ENCODE data around the gene EIF1B. TPM values are rescaled to one million over a fixed set of nuclear protein-coding genes. Genes with fewer than 3 reads are reported as not detected.

Gene EIF1B
- total and polyA plus RNA-seq, 10 of the 15 experiments (the other 5 are each of a cell fraction or from before 2014, with no cell fraction given), result 15.4 to 75.6 (median 43.2) TPM

DNA sequence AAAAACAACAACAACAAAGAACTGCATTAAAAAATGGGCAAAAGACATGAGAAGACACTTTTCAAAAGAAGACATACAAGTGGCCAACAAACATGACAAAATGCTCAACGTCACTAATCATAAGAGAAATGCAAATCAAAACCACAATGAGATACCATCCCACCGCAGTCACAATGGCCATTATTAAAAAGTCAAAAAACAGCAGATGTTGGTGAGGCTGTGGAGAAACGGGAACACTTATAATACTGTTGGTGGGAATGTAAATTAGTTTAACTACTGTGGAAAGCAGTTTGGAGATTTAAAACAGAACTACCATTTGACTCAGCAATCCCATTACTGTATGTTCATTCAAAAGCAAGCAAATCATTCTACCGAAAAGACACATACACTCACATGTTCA lies 15.1 kb downstream of the EIF1B start (continued):
- peak; percentile 30; the same call in 1 of the 3 replicates for TF ChIP-seq POU2F2 (IDR thresholded peaks at IDR 0.05; ENCODE audit: borderline replicate concordance, low read depth, low read length)
- no peak for TF ChIP-seq ZNF274 (IDR thresholded peaks at IDR 0.05; ENCODE audit: insufficient read depth, insufficient read length)
- no peak for TF ChIP-seq ASH2L (IDR thresholded peaks at IDR 0.05; ENCODE audit: borderline replicate concordance, low read depth)
- TF ChIP-seq CREB1 (IDR thresholded peaks at IDR 0.05; ENCODE audit: low read depth), result peak; percentile 27; the same call in 1 of the 2 replicates
- TF ChIP-seq, protein P1, sequence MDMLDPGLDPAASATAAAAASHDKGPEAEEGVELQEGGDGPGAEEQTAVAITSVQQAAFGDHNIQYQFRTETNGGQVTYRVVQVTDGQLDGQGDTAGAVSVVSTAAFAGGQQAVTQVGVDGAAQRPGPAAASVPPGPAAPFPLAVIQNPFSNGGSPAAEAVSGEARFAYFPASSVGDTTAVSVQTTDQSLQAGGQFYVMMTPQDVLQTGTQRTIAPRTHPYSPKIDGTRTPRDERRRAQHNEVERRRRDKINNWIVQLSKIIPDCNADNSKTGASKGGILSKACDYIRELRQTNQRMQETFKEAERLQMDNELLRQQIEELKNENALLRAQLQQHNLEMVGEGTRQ (IDR thresholded peaks at IDR 0.05; ENCODE audit: borderline replicate concordance, low read depth, low read length), result no peak
- TF ChIP-seq SMC3 (IDR thresholded peaks at IDR 0.05; ENCODE audit: borderline replicate concordance, low read length), result no peak
- TF ChIP-seq KAT2A (conservative IDR thresholded peaks at IDR 0.05; ENCODE audit: control insufficient read depth, low read depth, low read length), result no peak
- TF ChIP-seq RBBP5 (conservative IDR thresholded peaks at IDR 0.05), result no peak
- TF ChIP-seq, protein P2, sequence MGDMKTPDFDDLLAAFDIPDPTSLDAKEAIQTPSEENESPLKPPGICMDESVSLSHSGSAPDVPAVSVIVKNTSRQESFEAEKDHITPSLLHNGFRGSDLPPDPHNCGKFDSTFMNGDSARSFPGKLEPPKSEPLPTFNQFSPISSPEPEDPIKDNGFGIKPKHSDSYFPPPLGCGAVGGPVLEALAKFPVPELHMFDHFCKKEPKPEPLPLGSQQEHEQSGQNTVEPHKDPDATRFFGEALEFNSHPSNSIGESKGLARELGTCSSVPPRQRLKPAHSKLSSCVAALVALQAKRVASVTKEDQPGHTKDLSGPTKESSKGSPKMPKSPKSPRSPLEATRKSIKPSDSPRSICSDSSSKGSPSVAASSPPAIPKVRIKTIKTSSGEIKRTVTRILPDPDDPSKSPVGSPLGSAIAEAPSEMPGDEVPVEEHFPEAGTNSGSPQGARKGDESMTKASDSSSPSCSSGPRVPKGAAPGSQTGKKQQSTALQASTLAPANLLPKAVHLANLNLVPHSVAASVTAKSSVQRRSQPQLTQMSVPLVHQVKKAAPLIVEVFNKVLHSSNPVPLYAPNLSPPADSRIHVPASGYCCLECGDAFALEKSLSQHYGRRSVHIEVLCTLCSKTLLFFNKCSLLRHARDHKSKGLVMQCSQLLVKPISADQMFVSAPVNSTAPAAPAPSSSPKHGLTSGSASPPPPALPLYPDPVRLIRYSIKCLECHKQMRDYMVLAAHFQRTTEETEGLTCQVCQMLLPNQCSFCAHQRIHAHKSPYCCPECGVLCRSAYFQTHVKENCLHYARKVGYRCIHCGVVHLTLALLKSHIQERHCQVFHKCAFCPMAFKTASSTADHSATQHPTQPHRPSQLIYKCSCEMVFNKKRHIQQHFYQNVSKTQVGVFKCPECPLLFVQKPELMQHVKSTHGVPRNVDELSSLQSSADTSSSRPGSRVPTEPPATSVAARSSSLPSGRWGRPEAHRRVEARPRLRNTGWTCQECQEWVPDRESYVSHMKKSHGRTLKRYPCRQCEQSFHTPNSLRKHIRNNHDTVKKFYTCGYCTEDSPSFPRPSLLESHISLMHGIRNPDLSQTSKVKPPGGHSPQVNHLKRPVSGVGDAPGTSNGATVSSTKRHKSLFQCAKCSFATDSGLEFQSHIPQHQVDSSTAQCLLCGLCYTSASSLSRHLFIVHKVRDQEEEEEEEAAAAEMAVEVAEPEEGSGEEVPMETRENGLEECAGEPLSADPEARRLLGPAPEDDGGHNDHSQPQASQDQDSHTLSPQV (IDR thresholded peaks at IDR 0.05), result no peak
- peak; percentile 48; the same call in 1 of the 2 replicates for TF ChIP-seq JUNB (IDR thresholded peaks at IDR 0.05)
- no peak for TF ChIP-seq SMAD5 (IDR thresholded peaks at IDR 0.05; ENCODE audit: low read depth)
- no peak for TF ChIP-seq MTA3 (IDR thresholded peaks at IDR 0.05; ENCODE audit: borderline replicate concordance, low read length)
- no peak for TF ChIP-seq NFYB (IDR thresholded peaks at IDR 0.05; ENCODE audit: insufficient read depth, low read depth, low read length)
- no peak for TF ChIP-seq E2F4 (IDR thresholded peaks at IDR 0.05; ENCODE audit: low read depth, low read length)
- TF ChIP-seq MXI1 (IDR thresholded peaks at IDR 0.05; ENCODE audit: low read depth, low read length), result no peak
- no peak for TF ChIP-seq RFX5 (IDR thresholded peaks at IDR 0.05; ENCODE audit: low read depth, low read length)
- TF ChIP-seq RAD51 (IDR thresholded peaks at IDR 0.05), result no peak
- TF ChIP-seq, protein P3, sequence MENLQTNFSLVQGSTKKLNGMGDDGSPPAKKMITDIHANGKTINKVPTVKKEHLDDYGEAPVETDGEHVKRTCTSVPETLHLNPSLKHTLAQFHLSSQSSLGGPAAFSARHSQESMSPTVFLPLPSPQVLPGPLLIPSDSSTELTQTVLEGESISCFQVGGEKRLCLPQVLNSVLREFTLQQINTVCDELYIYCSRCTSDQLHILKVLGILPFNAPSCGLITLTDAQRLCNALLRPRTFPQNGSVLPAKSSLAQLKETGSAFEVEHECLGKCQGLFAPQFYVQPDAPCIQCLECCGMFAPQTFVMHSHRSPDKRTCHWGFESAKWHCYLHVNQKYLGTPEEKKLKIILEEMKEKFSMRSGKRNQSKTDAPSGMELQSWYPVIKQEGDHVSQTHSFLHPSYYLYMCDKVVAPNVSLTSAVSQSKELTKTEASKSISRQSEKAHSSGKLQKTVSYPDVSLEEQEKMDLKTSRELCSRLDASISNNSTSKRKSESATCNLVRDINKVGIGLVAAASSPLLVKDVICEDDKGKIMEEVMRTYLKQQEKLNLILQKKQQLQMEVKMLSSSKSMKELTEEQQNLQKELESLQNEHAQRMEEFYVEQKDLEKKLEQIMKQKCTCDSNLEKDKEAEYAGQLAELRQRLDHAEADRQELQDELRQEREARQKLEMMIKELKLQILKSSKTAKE (IDR thresholded peaks at IDR 0.05; ENCODE audit: low read depth, poor library complexity, severe bottlenecking), result no peak
- TF ChIP-seq, protein P4, sequence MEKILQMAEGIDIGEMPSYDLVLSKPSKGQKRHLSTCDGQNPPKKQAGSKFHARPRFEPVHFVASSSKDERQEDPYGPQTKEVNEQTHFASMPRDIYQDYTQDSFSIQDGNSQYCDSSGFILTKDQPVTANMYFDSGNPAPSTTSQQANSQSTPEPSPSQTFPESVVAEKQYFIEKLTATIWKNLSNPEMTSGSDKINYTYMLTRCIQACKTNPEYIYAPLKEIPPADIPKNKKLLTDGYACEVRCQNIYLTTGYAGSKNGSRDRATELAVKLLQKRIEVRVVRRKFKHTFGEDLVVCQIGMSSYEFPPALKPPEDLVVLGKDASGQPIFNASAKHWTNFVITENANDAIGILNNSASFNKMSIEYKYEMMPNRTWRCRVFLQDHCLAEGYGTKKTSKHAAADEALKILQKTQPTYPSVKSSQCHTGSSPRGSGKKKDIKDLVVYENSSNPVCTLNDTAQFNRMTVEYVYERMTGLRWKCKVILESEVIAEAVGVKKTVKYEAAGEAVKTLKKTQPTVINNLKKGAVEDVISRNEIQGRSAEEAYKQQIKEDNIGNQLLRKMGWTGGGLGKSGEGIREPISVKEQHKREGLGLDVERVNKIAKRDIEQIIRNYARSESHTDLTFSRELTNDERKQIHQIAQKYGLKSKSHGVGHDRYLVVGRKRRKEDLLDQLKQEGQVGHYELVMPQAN (conservative IDR thresholded peaks at IDR 0.05), result no peak
- TF ChIP-seq BACH1 (IDR thresholded peaks at IDR 0.05; ENCODE audit: borderline replicate concordance), result no peak
- no peak for TF ChIP-seq YY1 (IDR thresholded peaks at IDR 0.05; ENCODE audit: low read depth, low read length)
- TF ChIP-seq MTA2 (IDR thresholded peaks at IDR 0.05; ENCODE audit: low read depth), result peak; percentile 83

All from GM12878 (cell line).